ENCODE data around the gene RAB3C.

The RAB3C gene

DNA sequence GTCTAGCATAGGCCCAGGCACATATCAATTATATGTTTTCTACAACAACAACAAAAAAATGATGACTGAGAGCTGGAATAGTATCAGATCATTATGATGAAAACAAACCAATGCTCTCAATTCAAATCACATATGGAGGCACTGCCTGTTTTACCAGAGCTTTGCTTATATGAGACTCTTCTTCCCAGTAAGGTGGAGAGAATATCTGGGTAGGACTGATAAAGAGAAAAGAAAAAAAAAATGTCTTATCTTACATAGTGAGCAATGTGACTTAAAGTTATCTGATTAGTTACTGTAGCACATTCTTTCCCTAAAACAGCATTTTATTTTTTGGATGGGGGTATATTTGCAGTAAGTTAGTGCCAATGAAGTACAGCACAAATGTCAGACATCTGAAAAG is 154.8 kb downstream of the RAB3C start:
- DNase-seq: no peak

DNA sequence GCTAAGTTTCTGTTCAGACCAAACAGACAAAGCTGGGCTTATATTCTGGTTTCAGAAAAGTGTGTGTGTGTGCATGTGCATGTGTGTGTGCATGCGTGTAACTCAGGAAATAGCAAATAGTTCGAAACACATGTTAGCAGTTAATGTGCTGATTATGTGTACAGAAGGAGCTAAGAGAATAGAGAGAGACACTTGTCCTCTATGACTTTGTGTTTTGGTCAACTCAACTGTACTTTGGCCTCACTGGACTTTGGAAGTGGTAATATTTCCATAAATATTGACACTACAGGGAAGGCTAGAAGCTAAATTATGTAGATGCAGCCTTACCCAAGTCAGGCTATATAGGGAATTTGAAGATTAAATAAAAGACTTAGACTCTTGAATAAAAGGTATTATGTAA is 155.5 kb downstream of the RAB3C start:
- no peak for DNase-seq

DNA sequence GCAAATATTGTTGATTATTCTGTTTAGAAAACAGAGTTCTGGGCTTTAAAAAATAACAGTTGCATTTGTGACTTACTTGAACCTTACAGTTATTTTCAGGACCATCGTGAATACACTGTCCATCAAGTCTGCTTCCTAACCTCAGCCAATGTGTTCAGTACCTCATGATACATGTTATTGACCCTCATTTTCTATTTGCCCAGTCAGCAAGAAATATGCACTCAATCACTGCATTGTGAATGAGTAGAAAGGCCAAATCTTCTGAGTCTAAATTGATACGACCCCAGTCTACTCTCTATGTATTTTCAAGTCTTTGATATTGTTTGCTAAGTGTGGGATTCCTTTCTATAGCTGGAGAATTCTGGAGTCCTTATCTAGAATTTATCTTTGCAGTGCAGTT is 156.2 kb downstream of the RAB3C start:
- no peak for DNase-seq

DNA sequence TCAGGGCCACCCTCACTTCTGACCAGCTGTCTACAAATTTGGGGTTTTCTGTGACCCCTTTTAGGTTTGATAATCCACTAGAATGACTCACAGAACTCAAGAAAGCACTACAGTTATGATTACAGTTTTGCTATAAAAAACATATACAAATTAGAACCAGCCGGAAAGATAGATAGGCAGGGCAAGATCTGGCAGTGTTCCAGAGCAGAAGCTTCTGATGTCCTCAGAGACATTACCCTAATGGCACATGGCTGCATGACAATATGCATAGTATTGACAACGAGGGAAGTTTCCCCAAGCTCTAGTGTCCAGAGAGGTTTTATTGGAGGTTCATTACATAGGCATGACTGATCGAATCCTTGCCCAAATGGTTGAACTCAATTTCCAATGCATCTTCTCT is 158.1 kb downstream of the RAB3C start:
- DNase-seq: no peak

DNA sequence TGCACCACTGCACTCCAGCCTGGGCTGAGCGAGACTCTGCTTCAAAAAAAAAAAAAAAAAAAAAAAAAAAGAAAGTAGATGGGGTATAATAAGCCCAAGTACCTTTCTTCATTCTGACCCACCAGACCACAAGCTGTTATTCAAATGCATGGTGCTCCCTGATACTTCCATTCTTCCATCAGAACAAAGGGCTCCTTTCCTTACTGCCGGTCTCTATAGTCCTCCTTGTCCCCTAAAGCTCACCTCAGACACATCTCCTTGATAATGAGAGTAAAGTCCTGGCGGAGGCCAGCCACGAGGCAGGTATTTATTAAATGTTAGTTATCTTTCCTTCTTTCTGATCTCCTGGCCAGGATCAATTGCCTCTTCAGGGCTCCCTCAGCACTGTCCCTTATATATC is 162.5 kb downstream of the RAB3C start:
- no peak for DNase-seq

DNA sequence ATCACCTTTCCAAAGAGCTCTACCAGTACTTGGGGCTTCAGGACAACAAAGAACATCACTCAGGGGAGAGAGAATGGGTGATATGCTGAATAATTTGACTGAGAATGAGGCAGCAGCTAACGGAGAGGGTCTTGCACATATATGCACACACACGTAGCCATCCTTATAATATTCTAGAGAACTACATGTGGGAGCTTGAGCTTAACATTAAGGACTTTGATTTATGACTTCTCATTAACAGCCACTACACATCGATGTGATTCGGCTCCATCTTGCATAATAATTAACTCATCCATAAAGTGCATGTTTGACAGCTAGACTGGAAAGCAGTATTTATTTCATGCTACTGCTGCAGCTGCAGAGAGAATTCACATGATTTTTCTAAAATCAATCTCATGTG is 163.4 kb downstream of the RAB3C start:
- DNase-seq: no peak

DNA sequence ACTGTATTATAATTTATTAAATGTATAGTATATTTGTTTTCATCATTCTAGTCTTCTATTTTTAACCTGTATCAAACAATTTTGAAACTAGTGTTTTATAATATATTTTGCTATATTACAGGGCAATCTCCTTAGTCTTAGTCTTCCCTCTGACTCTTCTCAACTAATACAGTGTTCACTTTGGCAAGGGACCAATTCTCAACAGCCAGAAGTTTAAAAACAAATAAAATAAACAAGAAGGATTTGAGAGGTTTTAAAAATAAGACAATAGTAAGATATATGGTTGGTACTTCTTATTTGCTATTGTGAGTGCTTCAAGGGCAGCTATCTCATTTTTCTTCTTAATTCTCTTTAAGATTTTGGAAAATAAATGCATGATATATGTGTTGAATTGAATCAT is 167.2 kb downstream of the RAB3C start:
- DNase-seq: no peak

DNA sequence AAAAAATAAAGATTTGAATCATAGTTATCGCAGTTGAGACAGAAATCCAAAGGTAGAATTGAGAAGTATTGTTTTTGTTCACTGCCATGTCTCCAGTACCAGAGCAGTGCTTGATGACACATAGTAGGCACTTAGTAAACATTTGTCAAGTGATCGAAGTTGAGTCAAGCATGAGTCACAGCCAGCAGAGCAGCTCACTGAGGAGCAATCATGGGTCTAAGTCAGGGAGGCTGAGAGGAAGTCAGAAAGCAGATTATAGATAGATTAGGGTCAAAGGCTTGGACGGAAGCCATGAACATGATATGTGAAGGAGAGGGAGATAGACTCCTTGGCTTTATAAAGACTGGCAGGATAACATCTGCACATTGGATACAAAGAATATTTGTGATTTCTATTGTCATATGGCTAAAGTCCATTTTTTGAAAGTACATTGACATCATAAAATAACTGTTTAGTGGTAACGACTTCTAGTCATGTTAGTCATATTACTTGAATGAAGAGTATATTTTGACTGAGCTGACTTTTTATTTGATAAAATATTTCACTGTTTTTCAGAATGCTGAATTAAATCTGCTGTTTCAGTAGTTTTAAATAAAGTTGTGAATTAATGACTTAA is 168.5 kb downstream of the RAB3C start:
- no peak for DNase-seq

DNA sequence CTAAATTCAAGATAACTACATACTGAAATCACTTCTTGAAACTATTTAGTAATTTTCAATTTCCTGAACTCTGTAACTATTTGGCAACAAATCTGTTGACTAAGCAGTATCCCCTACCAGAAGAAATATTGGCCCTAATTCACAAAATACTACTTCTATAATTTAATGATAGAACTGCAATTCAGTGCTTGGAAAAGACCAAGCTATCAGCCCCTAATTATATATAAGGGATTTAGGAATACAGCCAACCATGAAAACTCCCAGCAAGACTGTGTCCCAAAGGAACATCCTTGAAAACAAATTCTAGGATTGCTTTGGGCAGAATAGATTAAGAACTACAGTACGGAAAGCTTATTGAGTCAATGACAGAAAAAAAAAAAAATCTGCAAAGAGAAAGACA is 169.2 kb downstream of the RAB3C start:
- no peak for DNase-seq

DNA sequence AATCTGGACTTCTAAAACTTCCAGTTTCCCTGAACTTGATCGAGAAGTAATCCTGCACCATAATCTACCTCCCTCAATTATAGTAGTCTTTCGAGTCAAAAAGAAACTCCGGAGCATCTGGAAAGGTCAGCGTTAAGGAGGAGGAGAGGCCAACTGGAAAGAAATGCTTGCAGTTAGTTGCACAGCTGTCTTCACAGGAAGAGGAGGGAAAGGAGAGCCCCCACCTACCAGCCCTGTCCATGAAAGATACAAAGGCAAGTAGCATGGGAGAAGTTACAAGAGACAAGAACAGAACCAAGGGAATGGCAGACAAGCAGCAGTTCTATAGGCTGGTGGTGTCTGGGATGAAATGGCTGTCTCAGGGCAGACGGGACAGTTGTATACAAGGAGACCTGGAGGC is 170.6 kb downstream of the RAB3C start:
- no peak for DNase-seq

DNA sequence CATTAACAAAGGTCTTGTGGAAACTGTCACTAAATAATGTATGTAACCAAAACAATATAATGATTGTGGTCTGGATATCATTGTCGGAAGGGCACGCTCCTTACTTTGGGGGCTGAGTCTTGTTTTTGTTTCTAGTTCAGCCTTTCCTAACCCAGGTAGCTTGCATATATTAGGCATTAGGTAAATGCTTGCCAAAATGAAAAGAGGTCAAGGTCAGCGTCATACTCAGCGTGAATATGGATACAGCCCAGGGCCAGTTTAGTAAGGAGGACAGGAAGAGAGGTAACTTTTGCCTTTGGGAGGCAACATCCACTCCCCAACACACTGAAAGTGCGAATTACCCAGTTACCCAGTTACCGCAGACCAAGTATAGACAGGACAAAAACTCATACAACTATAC is 171.4 kb downstream of the RAB3C start:
- no peak for DNase-seq

DNA sequence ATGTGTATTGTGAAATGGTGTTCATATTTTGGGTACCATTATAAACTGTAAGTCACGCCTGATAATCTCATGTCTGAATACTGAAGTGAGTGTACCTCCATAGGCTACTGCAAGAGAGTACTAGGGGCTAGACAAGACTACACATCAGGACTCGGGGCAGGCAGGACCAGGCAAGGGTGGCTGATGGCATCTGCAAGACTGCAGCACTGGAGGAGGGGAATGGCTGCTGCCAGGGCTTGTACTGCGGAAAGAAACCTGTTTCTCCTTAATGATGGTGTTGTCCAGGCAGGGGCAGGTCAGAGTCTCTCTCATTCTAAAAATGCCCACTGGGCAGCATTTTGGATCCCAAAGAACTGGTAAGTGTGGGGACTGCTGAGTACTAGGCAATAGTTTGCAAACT is 172.5 kb downstream of the RAB3C start:
- no peak for DNase-seq

DNA sequence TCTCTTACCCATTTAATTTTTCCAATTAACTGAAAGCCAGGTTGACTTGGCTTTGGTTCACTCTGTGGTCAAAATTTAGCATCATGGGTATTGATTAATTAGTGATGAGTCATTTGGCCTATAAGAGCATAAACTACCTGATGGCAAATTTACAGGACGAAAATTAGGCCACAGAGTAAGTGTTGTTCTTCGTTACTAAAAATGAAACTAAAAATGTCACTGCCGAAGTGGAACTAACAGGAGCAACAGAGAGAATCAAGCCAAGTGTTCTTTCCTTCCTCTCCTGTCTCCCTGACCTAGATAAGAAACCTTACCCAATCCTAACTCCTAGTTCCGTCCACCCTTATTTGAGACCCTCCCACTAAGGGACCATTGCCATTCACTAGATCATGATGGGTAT is 176.9 kb downstream of the RAB3C start:
- DNase-seq: no peak

DNA sequence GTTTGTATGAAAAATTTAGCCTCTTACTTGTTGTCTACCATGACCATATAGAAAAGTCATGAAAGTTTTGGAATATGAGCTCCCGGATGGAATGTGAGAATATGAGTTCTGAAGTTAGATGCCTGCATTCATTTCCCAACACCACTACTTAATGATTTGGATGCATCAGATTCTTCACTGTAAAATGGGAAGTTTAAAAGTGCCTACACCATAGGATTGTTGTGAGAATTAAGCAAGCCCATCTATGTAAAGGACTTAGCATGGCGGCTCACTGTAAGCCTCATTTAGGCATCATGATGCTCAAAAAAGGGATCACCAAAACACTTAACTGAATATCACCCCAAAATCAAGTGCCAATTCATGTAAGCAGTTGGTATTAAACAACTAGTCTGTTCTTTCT is 177.3 kb downstream of the RAB3C start:
- no peak for DNase-seq

DNA sequence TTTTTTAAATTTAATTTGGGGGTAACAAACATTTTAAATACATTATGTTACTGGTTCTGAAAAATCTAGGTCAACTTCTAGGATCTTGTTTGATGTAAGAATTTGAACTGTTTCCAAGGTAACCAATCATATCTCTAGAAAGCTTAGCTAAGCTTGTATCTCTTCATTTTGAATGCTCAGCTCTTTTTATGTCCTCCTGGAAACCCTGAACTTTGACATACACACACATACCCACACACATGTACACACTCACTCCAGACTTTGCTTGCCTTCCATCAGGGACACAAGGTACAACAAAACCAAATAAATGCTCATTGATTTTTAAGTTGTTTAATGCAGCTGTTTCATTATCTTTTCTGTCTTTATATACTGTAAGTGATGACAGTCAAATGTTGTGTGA is 178.5 kb downstream of the RAB3C start:
- no peak for DNase-seq

DNA sequence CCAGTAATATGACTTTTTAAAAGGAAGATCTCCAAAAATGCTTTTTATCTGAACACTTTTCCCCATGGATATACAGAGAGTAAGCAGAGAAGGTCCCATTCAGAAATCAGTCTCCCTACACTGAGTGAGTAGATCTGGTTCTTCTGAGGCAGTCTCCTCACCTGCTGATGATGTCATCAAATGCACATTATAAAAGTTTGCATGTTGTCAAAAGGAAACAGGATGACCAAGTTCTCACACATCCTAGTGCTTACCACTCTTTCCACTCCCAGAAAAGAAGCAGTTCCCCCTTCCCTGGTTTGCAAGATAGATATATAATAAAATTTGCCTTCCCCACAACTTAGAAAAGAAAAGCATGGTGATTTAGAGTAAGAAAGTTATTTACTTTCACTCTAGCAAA is 180.5 kb downstream of the RAB3C start:
- no peak for DNase-seq

DNA sequence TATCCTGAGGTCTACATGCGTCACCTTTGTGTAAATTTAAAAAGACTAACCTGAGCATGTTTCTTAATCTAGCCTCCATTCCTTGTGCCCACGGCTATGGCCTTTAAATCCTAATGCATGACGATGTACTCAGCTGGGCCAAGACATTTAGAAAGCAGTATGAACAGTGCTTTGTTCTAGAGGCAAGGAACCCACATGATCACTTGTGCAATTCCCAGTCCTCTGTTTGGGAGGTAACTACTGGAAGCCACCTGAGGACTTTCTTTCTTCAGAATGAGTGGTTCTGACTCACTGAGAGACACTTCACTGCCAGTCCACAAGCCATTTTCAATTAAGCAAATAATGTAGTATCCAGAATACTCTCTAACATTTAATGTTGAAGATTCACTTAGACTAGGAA is 181.3 kb downstream of the RAB3C start:
- no peak for DNase-seq

DNA sequence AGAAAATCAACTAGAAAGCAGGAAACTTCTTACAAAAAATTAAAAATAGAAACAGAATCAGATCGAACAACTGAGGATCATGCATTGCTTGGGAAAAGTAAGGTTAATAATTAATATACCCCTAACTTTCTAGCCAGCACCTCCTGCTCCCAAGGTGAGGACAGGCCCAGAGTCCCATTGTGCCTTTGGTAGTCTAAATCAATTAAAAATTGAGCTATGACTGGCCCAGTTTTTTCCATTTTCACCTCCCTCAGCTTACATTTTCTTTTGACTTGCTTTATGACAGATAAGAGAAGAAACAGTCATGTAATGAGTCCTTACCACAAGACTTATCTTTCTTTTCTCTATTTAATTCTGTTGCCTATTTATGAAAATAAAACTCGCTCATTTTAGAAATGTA is 182.2 kb downstream of the RAB3C start:
- DNase-seq: no peak

DNA sequence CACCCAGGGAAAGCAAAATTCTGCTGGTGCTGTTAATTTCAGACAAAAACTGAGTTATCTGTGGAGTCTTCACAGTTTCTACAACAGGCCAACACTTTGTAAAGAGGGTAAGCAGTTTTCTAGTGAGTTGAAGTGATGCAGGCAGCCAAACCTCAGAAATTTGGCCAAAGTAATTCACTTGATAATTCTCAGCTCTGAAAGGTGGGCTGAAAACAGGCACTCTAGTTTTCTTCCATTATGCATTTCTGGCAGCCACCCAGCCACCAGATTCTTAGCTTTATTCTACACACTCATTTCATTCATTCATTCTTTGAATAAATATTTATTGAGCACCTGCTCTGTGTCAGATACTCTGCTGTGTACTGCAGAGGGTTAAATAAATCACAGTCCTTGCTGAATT is 184.2 kb downstream of the RAB3C start:
- no peak for DNase-seq

DNA sequence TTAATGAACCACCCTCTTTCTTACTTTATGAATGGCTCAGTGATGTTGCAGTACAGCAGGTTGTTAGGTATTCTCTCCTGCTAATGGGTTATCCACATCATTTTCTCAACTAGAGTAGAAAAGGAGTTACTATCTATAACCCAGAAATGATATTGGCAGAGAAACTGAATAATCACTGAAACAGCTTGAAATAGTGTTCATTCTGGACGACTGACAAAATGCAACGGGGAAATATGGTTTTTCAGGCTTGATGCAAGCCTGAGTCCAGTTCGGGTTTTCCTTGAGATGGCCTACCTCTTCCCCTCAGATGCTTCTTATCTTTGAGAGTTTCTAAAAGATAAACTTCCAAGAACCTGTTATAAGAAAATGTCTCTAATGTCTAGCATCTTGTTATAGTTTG is 187.3 kb downstream of the RAB3C start:
- DNase-seq: no peak

DNA sequence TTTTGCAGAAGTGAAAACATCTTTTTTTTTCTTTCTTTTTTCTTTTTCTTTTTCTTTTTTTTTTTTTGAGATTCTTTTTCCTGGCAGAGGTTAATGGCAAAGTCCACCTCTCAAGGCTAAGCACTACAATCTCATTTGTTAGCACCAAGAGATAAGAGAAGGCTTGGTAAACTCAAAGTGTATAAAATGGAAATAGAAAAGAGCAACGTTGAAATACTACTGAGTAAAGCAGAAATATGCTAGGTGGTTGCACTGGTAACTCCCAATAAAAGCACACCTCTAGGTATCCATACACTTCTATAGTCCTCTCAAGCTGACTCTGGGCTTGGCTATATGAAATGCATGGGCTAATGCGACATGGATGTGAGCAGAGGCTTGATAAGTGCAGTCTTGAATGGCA is 188.9 kb downstream of the RAB3C start:
- DNase-seq: no peak

DNA sequence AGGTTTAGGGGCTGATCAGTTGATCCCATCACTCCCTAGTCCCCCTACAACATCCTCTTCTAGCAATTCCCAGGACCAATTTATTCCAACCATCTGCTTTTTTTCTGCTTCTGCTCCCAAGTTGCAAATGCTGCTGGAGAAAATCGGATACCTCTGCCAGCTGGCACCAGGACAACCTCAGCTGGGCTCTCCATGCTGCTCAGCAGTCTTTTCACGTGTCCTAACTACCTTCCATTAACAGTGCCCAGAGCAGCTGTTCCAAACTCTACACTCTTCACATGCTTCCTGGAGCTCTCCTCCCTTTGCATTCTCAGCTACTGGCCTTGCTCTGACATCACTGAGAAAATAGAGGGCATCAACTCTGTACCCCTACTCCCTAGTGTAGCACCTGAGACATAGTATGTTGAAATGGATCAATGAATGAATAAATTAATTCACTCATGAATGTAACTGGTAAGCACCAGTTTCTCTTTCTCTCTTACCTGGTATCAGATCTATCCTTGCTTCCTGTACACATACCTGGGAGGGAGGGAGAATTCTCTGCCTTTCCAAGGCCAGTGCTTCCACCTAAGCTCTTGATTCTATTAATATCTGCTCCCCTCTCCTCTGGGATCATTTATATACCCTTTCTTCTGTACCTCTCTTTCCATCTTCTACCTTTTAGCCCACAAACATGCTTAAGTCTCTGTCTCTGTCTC is 191.0 kb downstream of the RAB3C start:
- DNase-seq: no peak

DNA sequence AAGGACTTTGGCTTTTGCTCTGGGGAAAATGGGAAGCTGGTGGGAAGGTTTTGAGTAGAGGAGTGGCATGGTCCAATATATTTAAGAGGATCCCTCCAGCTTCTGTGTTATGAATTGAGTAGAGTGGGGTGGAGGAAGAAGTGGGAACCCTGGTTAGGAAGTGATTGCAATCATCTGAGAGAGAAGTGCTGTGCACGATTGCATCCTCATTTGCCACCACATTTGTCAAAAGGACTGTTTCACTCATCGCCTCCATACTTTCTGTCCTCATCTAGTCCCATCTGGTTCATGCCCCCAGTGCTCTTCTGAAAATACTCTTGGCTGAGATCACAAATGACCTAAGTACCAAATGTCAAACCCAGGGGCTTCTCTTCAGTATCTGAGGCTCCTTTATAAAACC is 192.1 kb downstream of the RAB3C start:
- DNase-seq: no peak

DNA sequence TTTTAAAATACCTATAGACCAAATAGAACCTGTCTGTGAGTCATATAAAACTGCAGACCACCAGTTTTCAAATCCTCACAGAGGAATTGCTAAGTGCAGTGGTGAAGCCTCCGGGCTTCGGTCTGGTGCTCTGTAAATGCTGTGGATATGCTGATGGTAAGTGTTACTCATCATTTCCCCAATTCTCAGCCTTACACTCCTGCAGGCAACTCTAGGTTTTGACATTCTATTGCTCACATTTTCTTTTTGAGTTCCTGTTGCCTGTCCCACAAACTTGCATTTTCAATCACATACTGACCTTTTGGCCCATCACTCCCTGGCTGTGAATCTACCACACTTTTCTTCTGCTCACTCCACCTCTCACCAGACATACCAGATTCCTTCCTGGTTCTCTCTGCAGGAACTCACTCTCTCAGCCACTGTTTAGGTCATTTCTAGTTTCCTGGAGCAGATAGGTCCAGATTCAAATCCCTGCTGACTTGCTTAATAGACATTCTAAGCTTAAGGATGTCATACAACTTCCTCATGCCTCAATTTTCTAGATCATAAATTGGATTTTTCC is 192.9 kb downstream of the RAB3C start:
- no peak for DNase-seq

DNA sequence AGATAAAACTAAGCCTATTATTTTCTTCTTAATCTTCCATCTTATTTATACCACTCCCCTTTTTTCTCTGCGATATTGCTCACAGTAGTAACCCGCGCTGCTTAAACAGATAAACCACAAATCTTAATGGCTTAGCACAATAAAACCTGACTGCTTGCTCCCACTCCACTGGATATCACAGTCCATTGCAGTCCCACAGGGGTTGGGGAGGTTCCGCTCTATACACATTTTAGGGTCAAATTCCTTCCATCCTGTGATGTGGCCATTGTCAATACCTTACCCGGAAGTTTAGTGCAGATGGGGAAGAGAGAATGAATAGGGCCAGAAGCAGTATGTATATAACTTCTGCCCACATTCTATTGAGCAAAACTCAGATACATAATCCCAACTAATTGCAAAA is 193.7 kb downstream of the RAB3C start:
- DNase-seq: no peak

All from NCI-H187 treated with DMSO at 0.1 percent for 48 hours (cell line).